SK-N-SH (cell line): Measurements from ENCODE around the gene CENPS. TPM values are rescaled to one million over a fixed set of nuclear protein-coding genes. Genes with fewer than 3 reads are reported as not detected.
A peak's percentile ranks its signal among the peaks of the same experiment; 100 is the strongest.

ENCODE experiments used
- CTCF ChIA-PET: fragments of 300-600, 350-600 bp; formaldehyde crosslinking; extraction: SDS; loops from one replicate; lab custom pipeline; 2021; lab: Yijun Ruan, JAX
- POLR2A ChIA-PET: fragments of 350-600 bp; sonication (Branson Sonifier 250); formaldehyde crosslinking; extraction: SDS; loops from one replicate; lab custom pipeline; 2020; ENCODE audit warnings: antibody characterized with exemption, inconsistent platforms; lab: Yijun Ruan, JAX
- DNase-seq: peaks from one replicate; pipeline ENCODE4 v3.0.0; 2012
- H2AFZ ChIP-seq: fragments of 200-600 bp; sonication (generic); 2 replicates; pipeline ENCODE4 v1.8.1; 2016; ENCODE audit warnings: antibody characterized with exemption, mild to moderate bottlenecking, low read depth
- H3F3A ChIP-seq: fragments of 200-600 bp; sonication (generic); replicated peaks from 2 replicates; pipeline ENCODE3; 2016; ENCODE audit warnings: antibody characterized with exemption, mild to moderate bottlenecking; ENCODE audit not compliant: insufficient read depth
- H3K27ac ChIP-seq, 2 experiments: fragments of 200-500 bp in 1 of 2; fragments of 200-600 bp in 1 of 2; sonication (Bioruptor generic) in 1 of 2; sonication (generic), shearing (Covaris generic) in 1 of 2; 2 replicates each; pipeline versions ENCODE4 v1.5.1 to v1.6.1; 2014 to 2016; ENCODE audit warnings: low read depth in 2 of 2, inconsistent platforms in 1 of 2, low read length in 1 of 2, mild to moderate bottlenecking in 1 of 2, mixed read lengths in 1 of 2
- H3K27me3 ChIP-seq: fragments of 200-600 bp; sonication (generic), shearing (Covaris generic); 2 replicates; pipeline ENCODE4 v1.6.1; 2016; ENCODE audit warnings: mixed run types; ENCODE audit not compliant: insufficient read depth
- H3K36me3 ChIP-seq, 2 experiments: fragments of 200-500 bp in 1 of 2; fragments of 200-600 bp in 1 of 2; sonication (Bioruptor generic) in 1 of 2; sonication (generic) in 1 of 2; replicated peaks in 1 of 2; 2 replicates each; pipeline versions ENCODE3 to v1.5.1; 2014 to 2016; ENCODE audit warnings: low read length in 1 of 2, mild to moderate bottlenecking in 1 of 2; ENCODE audit not compliant: insufficient read depth in 2 of 2, control insufficient read depth in 1 of 2
- H3K4me1 ChIP-seq, 2 experiments: fragments of 200-500 bp in 1 of 2; fragments of 200-600 bp in 1 of 2; sonication (Bioruptor generic) in 1 of 2; sonication (generic), shearing (Covaris generic) in 1 of 2; 2 replicates each; pipeline versions ENCODE4 v1.5.1 to v1.6.1; 2014 to 2016; ENCODE audit warnings: low read depth in 1 of 2, low read length in 1 of 2, mixed run types in 1 of 2; ENCODE audit not compliant: insufficient read depth in 2 of 2, control insufficient read depth in 1 of 2
- H3K4me2 ChIP-seq: fragments of 200-600 bp; sonication (generic), shearing (Covaris generic); 2 replicates; pipeline ENCODE4 v1.6.1; 2017; ENCODE audit warnings: mixed run types
- H3K4me3 ChIP-seq, 2 experiments: fragments of 200-500 bp in 1 of 2; fragments of 200-600 bp in 1 of 2; sonication (Bioruptor generic) in 1 of 2; sonication (generic), shearing (Covaris generic) in 1 of 2; 2 replicates each; pipeline versions ENCODE4 v1.5.1 to v1.8.1; 2014 to 2016; ENCODE audit warnings: low read depth in 2 of 2, inconsistent platforms in 1 of 2, low read length in 1 of 2, mild to moderate bottlenecking in 1 of 2, mixed read lengths in 1 of 2, moderate library complexity in 1 of 2
- H3K79me2 ChIP-seq: fragments of 200-600 bp; sonication (generic); 2 replicates; pipeline ENCODE4 v1.8.1; 2017; ENCODE audit warnings: mild to moderate bottlenecking; ENCODE audit not compliant: insufficient read depth
- H3K9ac ChIP-seq: fragments of 200-600 bp; sonication (generic); 2 replicates; pipeline ENCODE4 v1.6.1; 2017; ENCODE audit warnings: mixed run types
- H3K9me2 ChIP-seq: fragments of 200-600 bp; sonication (generic); 2 replicates; pipeline ENCODE4 v1.6.1; 2017; ENCODE audit warnings: mixed run types
- H3K9me3 ChIP-seq: fragments of 200-600 bp; sonication (generic); 2 replicates; pipeline ENCODE4 v1.6.1; 2017; ENCODE audit warnings: mixed run types, mild to moderate bottlenecking, moderate library complexity
- H4K20me1 ChIP-seq: fragments of 200-600 bp; sonication (generic); 2 replicates; pipeline ENCODE4 v1.6.1; 2017; ENCODE audit warnings: mild to moderate bottlenecking, mixed run types; ENCODE audit not compliant: insufficient read depth
- CHD2 ChIP-seq: fragments of 150-350 bp; IDR thresholded peaks from 2 replicates; pipeline ENCODE4 v1.6.1; 2018; ENCODE audit warnings: low read length; ENCODE audit not compliant: partially characterized antibody
- ELF1 ChIP-seq: IDR thresholded peaks from 2 replicates; pipeline ENCODE4 v1.4.0; 2012
- FOSL2 ChIP-seq: IDR thresholded peaks from 2 replicates; pipeline ENCODE4 v1.4.0; 2012; ENCODE audit warnings: low read depth, mild to moderate bottlenecking, moderate library complexity, borderline replicate concordance
- GABPA ChIP-seq: IDR thresholded peaks from 2 replicates; pipeline ENCODE4 v1.4.0; 2012; ENCODE audit warnings: low read depth, mild to moderate bottlenecking
- GATA2 ChIP-seq: sonication (generic); formaldehyde crosslinking; IDR thresholded peaks from 2 replicates; pipeline ENCODE4 v1.5.0; 2020; ENCODE audit warnings: mild to moderate bottlenecking, missing genetic modification reagents
- MAX ChIP-seq: IDR thresholded peaks from 2 replicates; pipeline ENCODE4 v1.4.0; 2012; ENCODE audit warnings: low read depth
- MXI1 ChIP-seq: IDR thresholded peaks from 2 replicates; pipeline ENCODE4 v1.6.1; 2012; ENCODE audit warnings: mild to moderate bottlenecking, low read depth, low read length, improper control_type of control experiment
- PBX3 ChIP-seq: IDR thresholded peaks from 2 replicates; pipeline ENCODE4; 2012
- POLR2AphosphoS5 ChIP-seq: IDR thresholded peaks from 2 replicates; pipeline ENCODE4 v1.6.1; 2012; ENCODE audit warnings: low read depth, low read length
- RCOR1 ChIP-seq: fragments of 150-350 bp; IDR thresholded peaks from 2 replicates; pipeline ENCODE4 v1.6.1; 2017; ENCODE audit warnings: antibody characterized with exemption, low read length
- TCF12 ChIP-seq: IDR thresholded peaks from 2 replicates; pipeline ENCODE4 v1.4.0; 2012
- USF1 ChIP-seq: IDR thresholded peaks from 2 replicates; pipeline ENCODE4 v1.4.0; 2012; ENCODE audit warnings: low read depth, borderline replicate concordance
- USF2 ChIP-seq: fragments of 150-350 bp; IDR thresholded peaks from 2 replicates; pipeline ENCODE4 v1.6.1; 2017; ENCODE audit warnings: antibody characterized with exemption, low read length, low read depth, borderline replicate concordance
- YY1 ChIP-seq: IDR thresholded peaks from 2 replicates; pipeline ENCODE4 v1.4.0; 2012; ENCODE audit warnings: low read depth, mild to moderate bottlenecking
- ZBTB33 ChIP-seq: IDR thresholded peaks from 2 replicates; pipeline ENCODE4 v1.4.0; 2012; ENCODE audit warnings: low read depth, borderline replicate concordance
- WGBS: methylation state at CpG from one replicate; pipeline ENCODE4 v1.1.6; 2017; ENCODE audit warnings: low lambda C conversion rate; 5-methylcytosine and 5-hydroxymethylcytosine counted together
- polyA plus RNA-seq, 3 experiments: library from polyadenylated mRNA; depleted of rRNA; stranded (reverse); fragments of >200 nt; gene quantifications; 2 replicates each; pipeline ENCODE4 v1.2.3, GENCODE V29; 2012

The CENPS gene
- polyA plus RNA-seq, 1 of the 3 experiments (the other 2 are of a cell fraction), result 20.0 TPM

- peaks cover 8 to 13% of the 10 kb centered on the region in 2 experiments; a peak in 3 of 4 replicates for H3K4me1 ChIP-seq
- TF ChIP-seq GABPA (peak; percentile 67), TCF12 (peak; percentile 34; the same call in 1 of the 2 replicates), MXI1 (peak; percentile 96), USF2 (peak; percentile 93), RCOR1 (peak; percentile 17; the same call in 1 of the 2 replicates), GATA2 (CRISPR knock-in tag) (no peak), POLR2AphosphoS5 (peak; percentile 84), ZBTB33 (peak; percentile 98), USF1 (peak; percentile 98), ELF1 (peak; percentile 89), YY1 (peak; percentile 81; the same call in 1 of the 2 replicates), FOSL2 (no peak), PBX3 (no peak), MAX (peak; percentile 99), CHD2 (peak; percentile 99)
- H3K4me2 ChIP-seq, result peak within 1 kb of the TSS; percentile 82
- no peaks in the 10 kb centered on the region for H3K9me3 ChIP-seq
- H3K9ac ChIP-seq, result peak within 1 kb of the TSS; percentile 71
- peaks cover 50% of the 10 kb centered on the region for H3K79me2 ChIP-seq
- peak; percentile 94 for DNase-seq
- H3K9me2 ChIP-seq, result no peaks in the 10 kb centered on the region
- H2AFZ ChIP-seq, result peak within 1 kb of the TSS; percentile 94
- H4K20me1 ChIP-seq, result no peaks in the 10 kb centered on the region; the same call in 1 of the 2 replicates
- no peaks in the 10 kb centered on the region for H3K27me3 ChIP-seq
- 8% methylated on average over 34 of the region's 59 CpGs for WGBS
- peak within 1 kb of the TSS; percentile 50 to 72; a peak in 3 of 4 replicates for H3K27ac ChIP-seq
- peaks cover 9 to 16% of the 10 kb centered on the region in 2 experiments for H3K36me3 ChIP-seq
- ChIA-PET CTCF (interaction anchor here (1.0 to 2.1 kb wide), 3 partner anchors 17 to 42 kb away, joined by 3 to 7 read pairs (median 4); partner anchors contain the start of gene CENPS), POLR2A (no interaction called here)
- peak within 1 kb of the TSS; percentile 70 to 85 for H3K4me3 ChIP-seq
- peaks cover 7% of the 10 kb centered on the region for H3F3A ChIP-seq
Measured at GRCh38 chr1:10472220-10473144, 42.2 kb downstream of the CENPS start, which contains the start of gene DFFA. TSS of gene DFFA (minus strand) at chr1:10472529. CDS start at chr1:10472458, 71 bp downstream.
